ENCODE data around the gene SAT2. TPM values are rescaled to one million over a fixed set of nuclear protein-coding genes. Genes with fewer than 3 reads are reported as not detected.
A peak's percentile ranks its signal among the peaks of the same experiment; 100 is the strongest.

SAT2 gene
- total RNA-seq, 2 donors from 2014 or later = 82.7 to 103 TPM

DNA sequence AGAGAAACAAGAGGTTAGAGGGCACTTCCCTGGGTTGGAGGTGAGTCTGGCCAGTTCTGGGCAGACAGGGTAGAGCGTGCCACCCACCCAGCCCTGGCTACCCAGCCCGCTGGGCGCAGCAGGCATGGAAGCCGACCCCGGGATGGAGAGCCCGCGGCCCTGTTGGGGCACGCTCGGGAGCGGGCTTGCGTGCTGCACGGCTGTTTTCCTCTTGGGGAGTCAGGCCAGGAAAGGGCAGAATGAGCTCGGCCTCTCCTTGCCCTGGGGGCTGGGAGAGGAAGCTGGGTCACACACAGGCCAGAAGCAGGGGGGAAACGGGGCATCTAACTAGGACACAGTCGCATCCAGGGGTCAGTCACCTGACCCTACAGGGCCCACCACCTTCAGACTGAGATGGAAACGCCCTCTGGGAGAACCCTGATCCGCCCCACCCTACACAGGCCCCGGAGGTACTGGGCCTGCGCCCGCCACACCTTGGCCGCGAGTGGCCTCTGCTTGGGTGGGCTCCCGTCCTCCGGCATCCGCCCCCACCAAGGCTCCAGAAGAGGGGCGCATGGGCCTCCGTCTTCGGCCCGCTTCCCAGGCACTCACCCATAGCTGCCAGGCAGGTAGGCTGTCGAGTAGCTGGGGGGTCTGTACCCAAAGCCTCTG is 38.9 kb downstream of the SAT2 start:
- Histone ChIP-seq H3K36me3 (ENCODE audit: control insufficient read depth, insufficient read depth, low read length) (peaks cover 66% of the 10 kb centered on the region), H3K4me1 (ENCODE audit: control insufficient read depth, insufficient read depth, low read length) (peaks cover 12% of the 10 kb centered on the region), H3K27me3 (ENCODE audit: control insufficient read depth, insufficient read depth, low read length, poor library complexity, severe bottlenecking) (no peaks in the 10 kb centered on the region), H3K27ac (ENCODE audit: low read depth, low read length) (no peak overlapping the region), H3K9me3 (ENCODE audit: control insufficient read depth, low read length) (no peaks in the 10 kb centered on the region), H3K4me3 (ENCODE audit: low read length) (peak overlapping the region; percentile 45), H3K9ac (ENCODE audit: extremely low read depth, low read length, poor library complexity, severe bottlenecking) (no peak overlapping the region)
- WGBS, 2 experiments (ENCODE audit: insufficient coverage in 1 of 2, insufficient read length in 1 of 2) = 88 to 92% methylated on average over 8 to 30 of the region's 30 CpGs
- DNase-seq = peak; percentile 74
- Mint-ChIP-seq H3K27me3 (ENCODE audit: insufficient read depth) (no peaks in the 10 kb centered on the region), H3K4me3 (peak overlapping the region; percentile 53), H3K4me1 (peaks cover 24% of the 10 kb centered on the region), H3K9me3 (no peaks in the 10 kb centered on the region), H3K27ac (no peak overlapping the region), H3K36me3 (ENCODE audit: low read depth) (peaks cover 41% of the 10 kb centered on the region)
- TF ChIP-seq, protein P1, sequence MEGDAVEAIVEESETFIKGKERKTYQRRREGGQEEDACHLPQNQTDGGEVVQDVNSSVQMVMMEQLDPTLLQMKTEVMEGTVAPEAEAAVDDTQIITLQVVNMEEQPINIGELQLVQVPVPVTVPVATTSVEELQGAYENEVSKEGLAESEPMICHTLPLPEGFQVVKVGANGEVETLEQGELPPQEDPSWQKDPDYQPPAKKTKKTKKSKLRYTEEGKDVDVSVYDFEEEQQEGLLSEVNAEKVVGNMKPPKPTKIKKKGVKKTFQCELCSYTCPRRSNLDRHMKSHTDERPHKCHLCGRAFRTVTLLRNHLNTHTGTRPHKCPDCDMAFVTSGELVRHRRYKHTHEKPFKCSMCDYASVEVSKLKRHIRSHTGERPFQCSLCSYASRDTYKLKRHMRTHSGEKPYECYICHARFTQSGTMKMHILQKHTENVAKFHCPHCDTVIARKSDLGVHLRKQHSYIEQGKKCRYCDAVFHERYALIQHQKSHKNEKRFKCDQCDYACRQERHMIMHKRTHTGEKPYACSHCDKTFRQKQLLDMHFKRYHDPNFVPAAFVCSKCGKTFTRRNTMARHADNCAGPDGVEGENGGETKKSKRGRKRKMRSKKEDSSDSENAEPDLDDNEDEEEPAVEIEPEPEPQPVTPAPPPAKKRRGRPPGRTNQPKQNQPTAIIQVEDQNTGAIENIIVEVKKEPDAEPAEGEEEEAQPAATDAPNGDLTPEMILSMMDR (conservative IDR thresholded peaks at IDR 0.05) = no peak

DNA sequence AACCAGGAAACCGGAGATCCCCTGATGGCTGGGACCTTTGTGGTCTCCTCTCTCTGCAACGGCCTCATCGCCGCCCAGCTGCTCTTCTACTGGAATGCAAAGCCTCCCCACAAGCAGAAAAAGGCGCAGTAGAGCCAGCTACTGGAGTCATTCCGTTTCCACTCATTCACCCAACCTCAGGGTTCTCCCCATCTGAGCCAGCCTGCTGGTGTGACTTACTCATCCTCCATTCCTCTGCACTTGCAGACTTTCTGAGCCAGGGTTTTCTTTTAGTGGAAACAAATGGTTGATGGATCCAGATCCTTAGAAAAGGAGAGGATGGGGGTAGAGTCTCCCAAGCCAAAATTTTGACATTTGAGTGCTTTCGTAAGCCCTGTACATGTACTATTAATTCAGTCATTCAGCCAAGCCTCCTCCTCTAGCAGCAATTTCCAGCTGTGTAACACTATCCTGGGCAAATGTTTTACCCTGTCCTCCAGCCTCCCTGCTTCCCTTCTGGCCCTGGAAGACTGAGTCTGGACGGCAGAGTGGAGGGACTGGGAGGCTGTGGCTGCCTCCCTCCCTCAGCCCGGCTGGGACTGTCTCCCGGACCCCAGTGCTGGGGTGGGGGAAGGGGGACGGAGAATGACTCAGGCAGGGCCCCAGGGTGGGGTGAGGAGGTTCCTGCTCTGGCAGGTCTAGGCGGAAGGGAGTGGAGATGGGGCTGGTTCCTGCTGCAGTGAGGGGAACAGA is 40.0 kb downstream of the SAT2 start:
- Mint-ChIP-seq H3K9me3 (no peaks in the 10 kb centered on the region), H3K27me3 (ENCODE audit: insufficient read depth) (no peaks in the 10 kb centered on the region), H3K4me1 (peaks cover 24% of the 10 kb centered on the region), H3K4me3 (peak overlapping the region; percentile 53), H3K27ac (no peak overlapping the region), H3K36me3 (ENCODE audit: low read depth) (peaks cover 32% of the 10 kb centered on the region)
- WGBS, 2 experiments (ENCODE audit: insufficient coverage in 1 of 2, insufficient read length in 1 of 2) = 72 to 84% methylated on average over 5 to 12 of the region's 12 CpGs
- Histone ChIP-seq H3K27ac (ENCODE audit: low read depth, low read length) (no peak overlapping the region), H3K9ac (ENCODE audit: extremely low read depth, low read length, poor library complexity, severe bottlenecking) (no peak overlapping the region), H3K9me3 (ENCODE audit: control insufficient read depth, low read length) (no peaks in the 10 kb centered on the region), H3K36me3 (ENCODE audit: control insufficient read depth, insufficient read depth, low read length) (peaks cover 55% of the 10 kb centered on the region), H3K27me3 (ENCODE audit: control insufficient read depth, insufficient read depth, low read length, poor library complexity, severe bottlenecking) (no peaks in the 10 kb centered on the region), H3K4me3 (ENCODE audit: low read length) (no peak overlapping the region), H3K4me1 (ENCODE audit: control insufficient read depth, insufficient read depth, low read length) (peaks cover 15% of the 10 kb centered on the region)
- DNase-seq = peak; percentile 51
- TF ChIP-seq, protein P1 (conservative IDR thresholded peaks at IDR 0.05) = no peak

DNA sequence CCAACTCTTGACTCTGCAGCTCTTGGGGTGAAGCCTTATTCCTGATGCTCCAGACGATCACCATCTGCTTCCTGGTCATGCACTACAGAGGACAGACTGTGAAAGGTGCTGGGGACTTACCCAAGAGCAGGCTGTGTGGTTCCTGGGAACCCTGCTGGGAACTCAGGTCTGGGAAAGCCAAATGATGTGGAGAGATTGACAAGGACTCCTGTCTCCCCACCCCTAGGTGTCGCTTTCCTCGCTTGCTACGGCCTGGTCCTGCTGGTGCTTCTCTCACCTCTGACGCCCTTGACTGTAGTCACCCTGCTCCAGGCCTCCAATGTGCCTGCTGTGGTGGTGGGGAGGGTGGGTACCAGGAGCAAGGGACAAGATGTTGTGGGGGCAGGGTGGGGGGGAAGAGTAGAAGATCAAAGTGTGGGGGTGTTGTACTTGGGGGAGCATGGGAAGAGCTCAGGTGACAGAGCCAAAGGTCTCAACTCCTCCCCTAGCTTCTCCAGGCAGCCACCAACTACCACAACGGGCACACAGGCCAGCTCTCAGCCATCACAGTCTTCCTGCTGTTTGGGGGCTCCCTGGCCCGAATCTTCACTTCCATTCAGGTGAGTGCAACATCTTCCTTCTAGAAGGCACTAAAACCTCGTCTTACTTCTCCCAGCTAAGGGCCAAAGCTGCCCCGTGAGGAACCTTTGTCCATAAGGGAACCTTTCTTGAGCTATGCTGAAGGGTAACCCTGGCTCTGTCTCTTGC is 40.8 kb downstream of the SAT2 start:
- H3K9ac ChIP-seq (ENCODE audit: extremely low read depth, low read length, poor library complexity, severe bottlenecking) = no peak overlapping the region
- no peaks in the 10 kb centered on the region for H3K27me3 ChIP-seq (ENCODE audit: control insufficient read depth, insufficient read depth, low read length, poor library complexity, severe bottlenecking)
- TF ChIP-seq, protein P1 (conservative IDR thresholded peaks at IDR 0.05) = peak; percentile 61
- peaks cover 53% of the 10 kb centered on the region for H3K36me3 ChIP-seq (ENCODE audit: control insufficient read depth, insufficient read depth, low read length)
- H3K9me3 ChIP-seq (ENCODE audit: control insufficient read depth, low read length) = no peaks in the 10 kb centered on the region
- peak; percentile 88 for DNase-seq
- H3K36me3 Mint-ChIP-seq (ENCODE audit: low read depth) = peaks cover 28% of the 10 kb centered on the region
- no peak overlapping the region for H3K27ac ChIP-seq (ENCODE audit: low read depth, low read length)
- no peak overlapping the region for H3K4me3 ChIP-seq (ENCODE audit: low read length)
- H3K4me1 ChIP-seq (ENCODE audit: control insufficient read depth, insufficient read depth, low read length) = peaks cover 15% of the 10 kb centered on the region
- no peaks in the 10 kb centered on the region for H3K27me3 Mint-ChIP-seq (ENCODE audit: insufficient read depth)
- WGBS, 2 experiments (ENCODE audit: insufficient coverage in 1 of 2, insufficient read length in 1 of 2) = 82 to 86% methylated on average over 7 to 9 of the region's 9 CpGs
- no peaks in the 10 kb centered on the region for H3K9me3 Mint-ChIP-seq
- no peak overlapping the region for H3K27ac Mint-ChIP-seq
- peaks cover 28% of the 10 kb centered on the region for H3K4me1 Mint-ChIP-seq
- H3K4me3 Mint-ChIP-seq = no peak overlapping the region

Data from endodermal cell (in vitro differentiated cells).